HepG2 (cell line): Measurements from ENCODE around the gene ESPNL. TPM values are rescaled to one million over a fixed set of nuclear protein-coding genes. Genes with fewer than 3 reads are reported as not detected.

Experiments
- CHCHD3 ChIP-seq: sonication (generic); formaldehyde crosslinking; IDR thresholded peaks from 2 replicates; pipeline ENCODE4 v1.8.0; 2022; ENCODE audit warnings: mild to moderate bottlenecking, missing genetic modification reagents, moderate library complexity
- CREM ChIP-seq, 2 experiments: sonication (generic) in 1 of 2; formaldehyde crosslinking in 1 of 2; IDR thresholded peaks; 2 replicates each; pipeline versions ENCODE4 v1.4.0 to v1.6.1; 2016 to 2020; ENCODE audit warnings: antibody characterized with exemption in 1 of 2, mild to moderate bottlenecking in 1 of 2, missing genetic modification reagents in 1 of 2
- HOXA5 ChIP-seq: sonication (generic); formaldehyde crosslinking; IDR thresholded peaks from 2 replicates; pipeline ENCODE4 v1.4.0; 2020; ENCODE audit warnings: missing genetic modification reagents
- JUN ChIP-seq: sonication (generic); formaldehyde crosslinking; IDR thresholded peaks from 2 replicates; pipeline ENCODE4 v1.4.0; 2020; ENCODE audit warnings: mild to moderate bottlenecking, missing genetic modification reagents
- JUNB ChIP-seq: sonication (generic); formaldehyde crosslinking; IDR thresholded peaks from 2 replicates; pipeline ENCODE4 v1.8.0; 2022; ENCODE audit warnings: missing genetic modification reagents, mild to moderate bottlenecking, borderline replicate concordance
- MTERF4 ChIP-seq: sonication (generic); formaldehyde crosslinking; IDR thresholded peaks from 2 replicates; pipeline ENCODE4 v1.8.0; 2023; ENCODE audit warnings: mild to moderate bottlenecking, missing genetic modification reagents
- PAX8 ChIP-seq: sonication (generic); formaldehyde crosslinking; IDR thresholded peaks from 2 replicates; pipeline ENCODE4 v1.8.0; 2022; ENCODE audit warnings: mild to moderate bottlenecking, missing genetic modification reagents, borderline replicate concordance
- PHF5A ChIP-seq: IDR thresholded peaks from one replicate; pipeline ENCODE4 v1.6.1; 2018; ENCODE audit warnings: low read depth, missing genetic modification reagents; ENCODE audit not compliant: unreplicated experiment
- PLRG1 ChIP-seq: fragments of 450-650 bp; conservative IDR thresholded peaks from 2 replicates; pipeline ENCODE4 v1.6.1; 2016
- POLR2A ChIP-seq, 2 experiments: IDR thresholded peaks; 2 replicates each; pipeline ENCODE4 v1.6.1; 2011; ENCODE audit warnings: low read depth in 2 of 2, low read length in 2 of 2, mild to moderate bottlenecking in 1 of 2, moderate library complexity in 1 of 2; ENCODE audit not compliant: insufficient read depth in 1 of 2
- SNRNP70 ChIP-seq: fragments of 200-400 bp; formaldehyde crosslinking; IDR thresholded peaks from 2 replicates; pipeline ENCODE4 v1.6.1; 2017; ENCODE audit warnings: mild to moderate bottlenecking, low read depth, low read length, moderate library complexity
- SUZ12 ChIP-seq: fragments of 150-350 bp; IDR thresholded peaks from 2 replicates; pipeline ENCODE4 v1.6.1; 2014; ENCODE audit warnings: low read depth, low read length
- TARDBP ChIP-seq: sonication (generic); formaldehyde crosslinking; IDR thresholded peaks from 2 replicates; pipeline ENCODE4 v1.8.0; 2022; ENCODE audit warnings: mild to moderate bottlenecking, missing genetic modification reagents
- TCF12 ChIP-seq, 2 experiments: fragments of 450-650 bp in 1 of 2; sonication (generic) in 1 of 2; formaldehyde crosslinking in 1 of 2; IDR thresholded peaks; 2 replicates each; pipeline versions ENCODE4 v1.6.1 to v1.8.0; 2017 to 2022; ENCODE audit warnings: antibody characterized with exemption in 1 of 2, mild to moderate bottlenecking in 1 of 2, missing genetic modification reagents in 1 of 2, moderate library complexity in 1 of 2
- ZFAT ChIP-seq: sonication (generic); formaldehyde crosslinking; conservative IDR thresholded peaks from 2 replicates; pipeline ENCODE4 v1.8.1; 2023; ENCODE audit warnings: missing genetic modification reagents, inconsistent platforms
- ZFY ChIP-seq: sonication (generic); formaldehyde crosslinking; IDR thresholded peaks from 2 replicates; pipeline ENCODE4 v1.4.0; 2020; ENCODE audit warnings: missing genetic modification reagents
- ZNF253 ChIP-seq: sonication (generic); formaldehyde crosslinking; IDR thresholded peaks from 2 replicates; pipeline ENCODE4 v1.8.0; 2022; ENCODE audit warnings: mild to moderate bottlenecking, missing genetic modification reagents, borderline replicate concordance
- ZNF282 ChIP-seq: fragments of 450-650 bp; IDR thresholded peaks from 2 replicates; pipeline ENCODE4 v1.6.1; 2018; ENCODE audit not compliant: partially characterized antibody
- ZNF350 ChIP-seq: sonication (generic); formaldehyde crosslinking; IDR thresholded peaks from 2 replicates; pipeline ENCODE4 v1.4.0; 2020; ENCODE audit warnings: mild to moderate bottlenecking, low read depth, missing genetic modification reagents, borderline replicate concordance
- ZNF674 ChIP-seq: sonication (generic); formaldehyde crosslinking; IDR thresholded peaks from 2 replicates; pipeline ENCODE4 v1.5.0; 2020; ENCODE audit warnings: low read depth, mild to moderate bottlenecking, missing genetic modification reagents
- ZNF720 ChIP-seq: sonication (generic); formaldehyde crosslinking; IDR thresholded peaks from 2 replicates; pipeline ENCODE4 v1.4.0; 2020; ENCODE audit warnings: missing genetic modification reagents
- ZNF746 ChIP-seq: sonication (generic); formaldehyde crosslinking; IDR thresholded peaks from 2 replicates; pipeline ENCODE4 v1.8.0; 2022; ENCODE audit warnings: mild to moderate bottlenecking, missing genetic modification reagents
- polyA plus RNA-seq, 8 experiments: library from polyadenylated mRNA; depleted of rRNA in 3 of 8; stranded (reverse) in 7 of 8; unstranded in 1 of 8; fragments of >200 nt; fragmentation: Illumina TruSeq in 4 of 8; extraction: Trizol in 4 of 8; gene quantifications; 2 replicates each; pipeline versions ENCODE4 v1.2.1 to v1.2.3, GENCODE V29; 2011 to 2016; ENCODE audit warnings: low read depth in 4 of 8, missing spikeins in 1 of 8, mixed read lengths in 1 of 8; ENCODE audit not compliant: insufficient read depth in 1 of 8
- total RNA-seq, 5 experiments: library from RNA; depleted of rRNA; stranded (reverse); fragments of >200 nt; fragmentation: Illumina TruSeq; extraction: Trizol; gene quantifications; 2 replicates each; pipeline ENCODE4 v1.2.3, GENCODE V29; 2016; ENCODE audit warnings: low read depth in 1 of 5
- TF ChIP-seq, protein P1 (sequence below): sonication (generic); formaldehyde crosslinking; IDR thresholded peaks from 2 replicates; pipeline ENCODE4 v1.4.0; 2020; ENCODE audit warnings: missing genetic modification reagents
- TF ChIP-seq, protein P2 (sequence below): sonication (generic); formaldehyde crosslinking; IDR thresholded peaks from 2 replicates; pipeline ENCODE4 v1.4.0; 2020; ENCODE audit warnings: mild to moderate bottlenecking, missing genetic modification reagents

Gene ESPNL
- total and polyA plus RNA-seq, 2 of the 13 experiments (the other 11 are each of a cell fraction or from before 2014, with no cell fraction given), result 0.45 to 0.80 TPM

GRCh38 chr2:238107525-238108422, 7.6 kb downstream of the ESPNL start (continued):
- TF ChIP-seq, protein P1, sequence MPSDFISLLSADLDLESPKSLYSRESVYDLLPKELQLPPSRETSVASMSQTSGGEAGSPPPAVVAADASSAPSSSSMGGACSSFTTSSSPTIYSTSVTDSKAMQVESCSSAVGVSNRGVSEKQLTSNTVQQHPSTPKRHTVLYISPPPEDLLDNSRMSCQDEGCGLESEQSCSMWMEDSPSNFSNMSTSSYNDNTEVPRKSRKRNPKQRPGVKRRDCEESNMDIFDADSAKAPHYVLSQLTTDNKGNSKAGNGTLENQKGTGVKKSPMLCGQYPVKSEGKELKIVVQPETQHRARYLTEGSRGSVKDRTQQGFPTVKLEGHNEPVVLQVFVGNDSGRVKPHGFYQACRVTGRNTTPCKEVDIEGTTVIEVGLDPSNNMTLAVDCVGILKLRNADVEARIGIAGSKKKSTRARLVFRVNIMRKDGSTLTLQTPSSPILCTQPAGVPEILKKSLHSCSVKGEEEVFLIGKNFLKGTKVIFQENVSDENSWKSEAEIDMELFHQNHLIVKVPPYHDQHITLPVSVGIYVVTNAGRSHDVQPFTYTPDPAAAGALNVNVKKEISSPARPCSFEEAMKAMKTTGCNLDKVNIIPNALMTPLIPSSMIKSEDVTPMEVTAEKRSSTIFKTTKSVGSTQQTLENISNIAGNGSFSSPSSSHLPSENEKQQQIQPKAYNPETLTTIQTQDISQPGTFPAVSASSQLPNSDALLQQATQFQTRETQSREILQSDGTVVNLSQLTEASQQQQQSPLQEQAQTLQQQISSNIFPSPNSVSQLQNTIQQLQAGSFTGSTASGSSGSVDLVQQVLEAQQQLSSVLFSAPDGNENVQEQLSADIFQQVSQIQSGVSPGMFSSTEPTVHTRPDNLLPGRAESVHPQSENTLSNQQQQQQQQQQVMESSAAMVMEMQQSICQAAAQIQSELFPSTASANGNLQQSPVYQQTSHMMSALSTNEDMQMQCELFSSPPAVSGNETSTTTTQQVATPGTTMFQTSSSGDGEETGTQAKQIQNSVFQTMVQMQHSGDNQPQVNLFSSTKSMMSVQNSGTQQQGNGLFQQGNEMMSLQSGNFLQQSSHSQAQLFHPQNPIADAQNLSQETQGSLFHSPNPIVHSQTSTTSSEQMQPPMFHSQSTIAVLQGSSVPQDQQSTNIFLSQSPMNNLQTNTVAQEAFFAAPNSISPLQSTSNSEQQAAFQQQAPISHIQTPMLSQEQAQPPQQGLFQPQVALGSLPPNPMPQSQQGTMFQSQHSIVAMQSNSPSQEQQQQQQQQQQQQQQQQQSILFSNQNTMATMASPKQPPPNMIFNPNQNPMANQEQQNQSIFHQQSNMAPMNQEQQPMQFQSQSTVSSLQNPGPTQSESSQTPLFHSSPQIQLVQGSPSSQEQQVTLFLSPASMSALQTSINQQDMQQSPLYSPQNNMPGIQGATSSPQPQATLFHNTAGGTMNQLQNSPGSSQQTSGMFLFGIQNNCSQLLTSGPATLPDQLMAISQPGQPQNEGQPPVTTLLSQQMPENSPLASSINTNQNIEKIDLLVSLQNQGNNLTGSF (CRISPR knock-in tag), result no peak
- TF ChIP-seq MTERF4 (CRISPR knock-in tag), result no peak
- TF ChIP-seq ZFY (CRISPR knock-in tag), result peak; percentile 53
- TF ChIP-seq ZNF720 (CRISPR knock-in tag), result no peak
- TF ChIP-seq ZNF674 (CRISPR knock-in tag), result no peak
- no peak for TF ChIP-seq JUNB
- TF ChIP-seq HOXA5 (CRISPR knock-in tag), result peak; percentile 75
- TF ChIP-seq, protein P2, sequence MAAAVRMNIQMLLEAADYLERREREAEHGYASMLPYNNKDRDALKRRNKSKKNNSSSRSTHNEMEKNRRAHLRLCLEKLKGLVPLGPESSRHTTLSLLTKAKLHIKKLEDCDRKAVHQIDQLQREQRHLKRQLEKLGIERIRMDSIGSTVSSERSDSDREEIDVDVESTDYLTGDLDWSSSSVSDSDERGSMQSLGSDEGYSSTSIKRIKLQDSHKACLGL (CRISPR knock-in tag), result no peak; the same call in 1 of the 2 replicates
- peak; percentile 87; the same call in 1 of the 2 replicates for TF ChIP-seq PAX8
- no peak for TF ChIP-seq SUZ12
- TF ChIP-seq ZFAT, result no peak
- TF ChIP-seq TARDBP (CRISPR knock-in tag), result no peak
- TF ChIP-seq POLR2A (IDR thresholded peaks at IDR 0.05; ENCODE audit: insufficient read depth in 1 of 2, low read depth in 2 of 2, low read length in 2 of 2), result peak in 1 of 2 experiments; percentile 52; a peak in 1 of 4 replicates
- 0 out of 2 replicates have a peak, but pooled peaks have one; percentile 1 for TF ChIP-seq CHCHD3
- TF ChIP-seq PHF5A, result peak; percentile 84
- no peak for TF ChIP-seq ZNF253 (CRISPR knock-in tag)
- TF ChIP-seq ZNF746 (CRISPR knock-in tag), result no peak
- TF ChIP-seq CREM (IDR thresholded peaks at IDR 0.05), result no peak
- TF ChIP-seq CREM (CRISPR knock-in tag; IDR thresholded peaks at IDR 0.05), result no peak
- TF ChIP-seq TCF12 (IDR thresholded peaks at IDR 0.05), result no peak
- no peak for TF ChIP-seq TCF12 (CRISPR knock-in tag; IDR thresholded peaks at IDR 0.05)
- TF ChIP-seq SNRNP70, result no peak
- no peak for TF ChIP-seq PLRG1
- TF ChIP-seq JUN (CRISPR knock-in tag), result no peak; the same call in 1 of the 2 replicates
- no peak for TF ChIP-seq ZNF282
- no peak for TF ChIP-seq ZNF350 (CRISPR knock-in tag)
